GM21786 (cell line): ENCODE measurements around the gene OR6P1.

ENCODE experiments used
- ATAC-seq: cut with Tn5 transposase; IDR thresholded peaks from one replicate; pipeline ENCODE4 v1.9.1; 2021; ENCODE audit not compliant: unreplicated experiment

The OR6P1 gene

GRCh38 chr1:158570480-158570879 lies at the start of gene OR6P1:
Gene OR6P1, minus strand, starts transcription at chr1:158570580. Its CDS starts 6,976 bp downstream, at chr1:158563604.
- no peak for ATAC-seq

GRCh38 chr1:158613764-158614163 lies 43.4 kb upstream of the OR6P1 start:
- ATAC-seq = no peak

GRCh38 chr1:158611916-158612315 lies 41.5 kb upstream of the OR6P1 start:
- no peak for ATAC-seq

GRCh38 chr1:158607296-158607695 lies 36.9 kb upstream of the OR6P1 start:
- ATAC-seq = no peak

GRCh38 chr1:158604968-158605367 lies 34.6 kb upstream of the OR6P1 start, which contains the start of gene OR10Z1:
Gene OR10Z1, plus strand, starts transcription at chr1:158605268. Its CDS starts 1,171 bp downstream, at chr1:158606439.
- no peak for ATAC-seq

- ATAC-seq = no peak
Observed at GRCh38 chr1:158600735-158601134, 30.4 kb upstream of the OR6P1 start.

- ATAC-seq = no peak
Observed at GRCh38 chr1:158586942-158587341, 16.6 kb upstream of the OR6P1 start.

- ATAC-seq = no peak
Observed at GRCh38 chr1:158583962-158584361, 13.6 kb upstream of the OR6P1 start.

GRCh38 chr1:158579733-158580132 lies 9.4 kb upstream of the OR6P1 start, which contains the start of gene OR10X1:
Gene OR10X1, minus strand, starts transcription at chr1:158579899. Its CDS starts 0 bp downstream, at chr1:158579899.
- ATAC-seq = no peak

- ATAC-seq = no peak
Observed at GRCh38 chr1:158577561-158577960, 7.2 kb upstream of the OR6P1 start.

GRCh38 chr1:158572226-158572625 lies 1.8 kb upstream of the OR6P1 start:
- no peak for ATAC-seq

- ATAC-seq = no peak
Observed at GRCh38 chr1:158564608-158565007, 5.8 kb downstream of the OR6P1 start.

GRCh38 chr1:158563853-158564252 lies 6.5 kb downstream of the OR6P1 start:
- no peak for ATAC-seq

GRCh38 chr1:158559696-158560095 lies 10.7 kb downstream of the OR6P1 start:
- no peak for ATAC-seq

- no peak for ATAC-seq
Observed at GRCh38 chr1:158554352-158554751, 16.0 kb downstream of the OR6P1 start, which contains the start of gene OR6Y1. Gene OR6Y1, minus strand, starts transcription at chr1:158554405. Its CDS starts 6,300 bp downstream, at chr1:158548105.

GRCh38 chr1:158552296-158552695 lies 18.1 kb downstream of the OR6P1 start:
- no peak for ATAC-seq

- ATAC-seq = no peak
Observed at GRCh38 chr1:158547533-158547932, 22.8 kb downstream of the OR6P1 start.

- no peak for ATAC-seq
Observed at GRCh38 chr1:158537609-158538008, 32.8 kb downstream of the OR6P1 start.

GRCh38 chr1:158534496-158534895 lies 35.9 kb downstream of the OR6P1 start:
- ATAC-seq = no peak

GRCh38 chr1:158527190-158527815 lies 43.1 kb downstream of the OR6P1 start:
- ATAC-seq = no peak

GRCh38 chr1:158521666-158522058 lies 48.7 kb downstream of the OR6P1 start:
- no peak for ATAC-seq

GRCh38 chr1:158520955-158521665 lies 49.3 kb downstream of the OR6P1 start:
- no peak for ATAC-seq
